ENCODE data around the gene SUMO1.

DNA sequence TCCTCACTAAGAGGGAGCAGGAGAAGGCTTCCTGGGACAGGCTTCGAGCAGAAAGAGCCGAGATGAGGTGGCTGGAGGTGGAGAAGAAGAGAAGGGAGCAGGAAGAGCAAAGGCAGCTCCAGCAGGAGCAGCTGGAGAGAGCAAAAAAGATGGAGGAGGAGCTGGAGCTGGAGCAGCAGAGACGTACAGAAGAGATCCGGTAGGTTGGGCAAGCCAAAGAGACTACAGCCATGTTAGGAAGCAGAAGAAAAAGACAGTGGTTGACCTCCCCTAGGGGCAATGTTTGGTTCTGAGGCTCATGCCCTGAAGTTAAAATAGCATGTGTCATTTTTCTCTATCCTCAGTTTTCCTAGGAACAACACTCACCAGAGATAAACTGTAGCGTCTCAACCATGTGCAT is 45.1 kb downstream of the SUMO1 start:
- TF ChIP-seq CTCF (IDR thresholded peaks at IDR 0.05) (no peak), ZFX (IDR thresholded peaks at IDR 0.05; ENCODE audit: borderline replicate concordance) (no peak)

Measured in 22Rv1 (cell line).